HCT116 (cell line): ENCODE data around the gene CACNA1C. TPM values are rescaled to one million over a fixed set of nuclear protein-coding genes. Genes with fewer than 3 reads are reported as not detected.

Experiments used
- ATAC-seq: fragments of 200-7000 bp; cut with Tn5 transposase; 2 replicates; pipeline ENCODE4 v1.9.1; 2020; ENCODE audit warnings: mild to moderate bottlenecking, moderate library complexity
- BruUV-seq: library from RNA; stranded (reverse); fragments of 400-500 nt; replicated peaks from 2 replicates; lab custom pipeline; 2021; lab: Mats Ljungman, UMichigan
- CTCF ChIA-PET: fragments of 300-600 bp; sonication (Branson Sonifier 250); formaldehyde crosslinking; loops from one replicate; lab custom pipeline; 2021; ENCODE audit warnings: antibody characterized with exemption; lab: Charles Lee
- POLR2A ChIA-PET: fragments of 300-600, 350-600 bp; sonication (Branson Sonifier 250); formaldehyde crosslinking; loops from one replicate; lab custom pipeline; 2021; ENCODE audit warnings: antibody characterized with exemption; lab: Charles Lee
- RAD21 ChIA-PET, 2 experiments: fragments of 300-600 bp; sonication (Branson Sonifier 250); formaldehyde crosslinking; loops; one replicate each; lab custom pipeline; 2023; ENCODE audit warnings: low total read pairs in 2 of 2; ENCODE audit not compliant: uncharacterized antibody in 2 of 2, unreplicated experiment in 2 of 2, low non-redundant PET in 1 of 2; lab: Charles Lee
- DNase-seq: peaks from one replicate; pipeline ENCODE4 v3.0.0-alpha.2; 2010; ENCODE audit warnings: low read depth, low spot score
- H2AFZ ChIP-seq: fragments of 200-600 bp; shearing (Covaris generic), sonication (generic); 2 replicates; pipeline ENCODE4 v1.6.1; 2017; ENCODE audit warnings: low read depth, mixed run types, mixed read lengths, antibody characterized with exemption, low read length; ENCODE audit not compliant: poor library complexity, severe bottlenecking
- H3K27ac ChIP-seq: 2 replicates; pipeline ENCODE4 v1.5.1; 2012; ENCODE audit warnings: low read depth, low read length
- H3K27me3 ChIP-seq: fragments of 200-600 bp; sonication (generic); 2 replicates; pipeline ENCODE4 v1.6.1; 2016; ENCODE audit warnings: mixed run types, low read length, mixed read lengths; ENCODE audit not compliant: insufficient read depth
- H3K36me3 ChIP-seq, 2 experiments: fragments of 200-500 bp in 1 of 2; fragments of 200-600 bp in 1 of 2; sonication (Bioruptor generic) in 1 of 2; sonication (generic) in 1 of 2; 2 replicates each; pipeline versions ENCODE4 v1.5.1 to v1.6.1; 2014 to 2016; ENCODE audit warnings: low read length in 2 of 2, inconsistent platforms in 1 of 2, mixed read lengths in 1 of 2, mixed run types in 1 of 2; ENCODE audit not compliant: insufficient read depth in 2 of 2, control insufficient read depth in 1 of 2
- H3K4me1 ChIP-seq, 2 experiments: fragments of 200-600 bp in 1 of 2; sonication (generic) in 1 of 2; 2 replicates each; pipeline versions ENCODE4 v1.5.1 to v1.6.1; 2012 to 2017; ENCODE audit warnings: low read length in 2 of 2, inconsistent platforms in 1 of 2, mild to moderate bottlenecking in 1 of 2, mixed read lengths in 1 of 2, mixed run types in 1 of 2, moderate library complexity in 1 of 2; ENCODE audit not compliant: insufficient read depth in 2 of 2, control insufficient read depth in 1 of 2
- H3K4me2 ChIP-seq: fragments of 200-600 bp; sonication (generic); 2 replicates; pipeline ENCODE4 v1.6.1; 2017; ENCODE audit warnings: mixed run types, low read length, mixed read lengths
- H3K4me3 ChIP-seq, 2 experiments: fragments of 200-600 bp in 1 of 2; sonication (generic) in 1 of 2; replicated peaks in 1 of 2; 2 replicates each; pipeline ENCODE4 v1.5.1; 2011 to 2016; ENCODE audit warnings: low read length in 2 of 2, control low read depth in 1 of 2, low read depth in 1 of 2, mild to moderate bottlenecking in 1 of 2, mixed read lengths in 1 of 2, mixed run types in 1 of 2
- H3K79me2 ChIP-seq: fragments of 200-600 bp; sonication (generic); 2 replicates; pipeline ENCODE4 v1.6.1; 2017; ENCODE audit warnings: mild to moderate bottlenecking, mixed run types, low read length, moderate library complexity, mixed read lengths; ENCODE audit not compliant: insufficient read depth
- H3K9ac ChIP-seq: fragments of 200-600 bp; sonication (generic); 2 replicates; pipeline ENCODE4 v1.6.1; 2016; ENCODE audit warnings: low read length, mixed read lengths
- H3K9me2 ChIP-seq: fragments of 200-600 bp; sonication (generic), shearing (Covaris generic); 2 replicates; pipeline ENCODE4 v1.6.1; 2017; ENCODE audit warnings: mixed run types, mild to moderate bottlenecking, moderate library complexity; ENCODE audit not compliant: insufficient read depth
- H3K9me3 ChIP-seq, 2 experiments: fragments of 200-500 bp in 1 of 2; fragments of 200-600 bp in 1 of 2; sonication (Bioruptor generic) in 1 of 2; sonication (generic) in 1 of 2; 2 replicates each; pipeline ENCODE4 v1.6.1; 2014 to 2017; ENCODE audit warnings: low read length in 2 of 2, mixed read lengths in 2 of 2, inconsistent platforms in 1 of 2, low read depth in 1 of 2, mild to moderate bottlenecking in 1 of 2, mixed run types in 1 of 2, moderate library complexity in 1 of 2; ENCODE audit not compliant: control insufficient read depth in 1 of 2, insufficient read depth in 1 of 2
- H4K20me1 ChIP-seq: fragments of 200-600 bp; sonication (generic), shearing (Covaris generic); 2 replicates; pipeline ENCODE4 v1.6.1; 2017; ENCODE audit warnings: mixed run types, mild to moderate bottlenecking, moderate library complexity; ENCODE audit not compliant: insufficient read depth
- CBX3 ChIP-seq: IDR thresholded peaks from 2 replicates; pipeline ENCODE4 v1.6.1; 2012; ENCODE audit warnings: low read depth
- CEBPB ChIP-seq: IDR thresholded peaks from 2 replicates; pipeline ENCODE4 v1.6.1; 2012; ENCODE audit warnings: low read depth
- EZH2 ChIP-seq: fragments of 200-600 bp; sonication (generic); IDR thresholded peaks from 2 replicates; pipeline ENCODE4 v1.6.1; 2017; ENCODE audit warnings: antibody characterized with exemption, mixed run types
- EZH2phosphoT487 ChIP-seq: fragments of 200-600 bp; IDR thresholded peaks from 2 replicates; pipeline ENCODE4 v1.6.1; 2018; ENCODE audit warnings: antibody characterized with exemption, borderline replicate concordance
- FOSL1 ChIP-seq: IDR thresholded peaks from 2 replicates; pipeline ENCODE4 v1.6.1; 2012; ENCODE audit warnings: low read depth
- JUND ChIP-seq: IDR thresholded peaks from 2 replicates; pipeline ENCODE4 v1.6.1; 2012
- POLR2A ChIP-seq: IDR thresholded peaks from 2 replicates; pipeline ENCODE4 v1.7.0; 2011; ENCODE audit warnings: borderline replicate concordance; ENCODE audit not compliant: insufficient read depth, insufficient read length; ENCODE audit errors: extremely low read depth
- POLR2AphosphoS5 ChIP-seq: IDR thresholded peaks from 2 replicates; pipeline ENCODE4 v1.6.1; 2011; ENCODE audit warnings: mild to moderate bottlenecking, low read depth, low read length, moderate library complexity
- RAD21 ChIP-seq: IDR thresholded peaks from 2 replicates; pipeline ENCODE4 v1.6.1; 2012; ENCODE audit warnings: low read depth, mild to moderate bottlenecking
- SP1 ChIP-seq: IDR thresholded peaks from 2 replicates; pipeline ENCODE4 v1.6.1; 2012; ENCODE audit warnings: low read depth
- SRF ChIP-seq: IDR thresholded peaks from 2 replicates; pipeline ENCODE4 v1.6.1; 2012; ENCODE audit warnings: low read depth
- TCF7L2 ChIP-seq: IDR thresholded peaks from 2 replicates; pipeline ENCODE4 v1.7.0; 2011; ENCODE audit warnings: borderline replicate concordance, inconsistent platforms; ENCODE audit not compliant: insufficient read depth, insufficient read length; ENCODE audit errors: extremely low read depth
- YY1 ChIP-seq: IDR thresholded peaks from 2 replicates; pipeline ENCODE4 v1.6.1; 2011; ENCODE audit warnings: low read length, low read depth, moderate library complexity, mild to moderate bottlenecking; ENCODE audit not compliant: insufficient replicate concordance; ENCODE audit errors: extremely low read depth
- ZFX ChIP-seq: fragments of 450-650 bp; IDR thresholded peaks from 2 replicates; pipeline ENCODE4 v1.6.1; 2017
- ZNF274 ChIP-seq: fragments of 200-500 bp; sonication (Bioruptor generic); IDR thresholded peaks from 2 replicates; pipeline ENCODE4 v1.6.1; 2014; ENCODE audit warnings: mild to moderate bottlenecking, low read depth, low read length, inconsistent platforms
- intact Hi-C: fragments of 100-400 bp; cut with micrococcal nuclease; formaldehyde crosslinking; loops from 2 replicates; pipeline ENCODE4 v1.10.0; 2022
- total RNA-seq: library from RNA; stranded (reverse); gene quantifications from one replicate; pipeline ENCODE4 v1.2.1, GENCODE V29; 2021; ENCODE audit not compliant: unreplicated experiment
- TF ChIP-seq, protein P1 (sequence below): IDR thresholded peaks from 2 replicates; pipeline ENCODE4 v1.6.1; 2012; ENCODE audit warnings: low read depth
- TF ChIP-seq, protein P2 (sequence below): IDR thresholded peaks from 2 replicates; pipeline ENCODE4 v1.6.1; 2012
- TF ChIP-seq, protein P3 (sequence below): IDR thresholded peaks from 2 replicates; pipeline ENCODE4 v1.6.1; 2012
- TF ChIP-seq, protein P4 (sequence below): IDR thresholded peaks from 2 replicates; pipeline ENCODE4 v1.6.1; 2011; ENCODE audit warnings: mild to moderate bottlenecking, low read length, moderate library complexity; ENCODE audit not compliant: insufficient replicate concordance; ENCODE audit errors: extremely low read depth

CACNA1C gene
- total RNA-seq, 1 experiment from 2014 or later, result 0.05 TPM

DNA sequence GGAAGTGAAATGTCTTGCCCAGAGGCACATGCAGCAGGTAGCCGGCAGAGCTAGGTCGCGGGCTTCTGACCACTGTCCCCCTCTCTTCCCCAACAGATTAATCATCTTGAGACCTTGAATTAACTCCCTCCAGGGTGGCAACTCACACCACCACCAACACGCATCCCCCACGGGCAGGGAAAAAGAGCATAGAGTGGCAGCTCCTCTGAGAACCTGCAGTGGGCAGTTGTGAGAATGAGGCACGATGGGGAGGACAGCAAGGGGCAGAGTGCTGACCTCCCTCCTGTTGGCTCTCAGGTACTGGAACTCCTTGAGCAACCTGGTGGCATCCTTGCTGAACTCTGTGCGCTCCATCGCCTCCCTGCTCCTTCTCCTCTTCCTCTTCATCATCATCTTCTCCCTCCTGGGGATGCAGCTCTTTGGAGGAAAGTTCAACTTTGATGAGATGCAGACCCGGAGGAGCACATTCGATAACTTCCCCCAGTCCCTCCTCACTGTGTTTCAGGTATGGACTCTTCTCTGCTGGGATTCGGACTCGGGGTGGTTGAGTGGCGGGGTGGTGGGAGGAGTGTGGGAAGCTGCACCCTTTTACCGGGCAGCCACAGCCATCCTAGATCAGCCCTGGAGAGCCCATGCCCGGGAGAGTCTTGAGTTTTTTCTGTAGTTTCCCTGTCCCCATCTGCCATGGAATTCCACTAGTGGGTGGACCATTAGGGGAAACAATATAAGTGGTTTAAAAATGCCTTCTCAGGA, 528.7 kb downstream of the CACNA1C start:
- Histone ChIP-seq H2AFZ (no peak overlapping the region), H4K20me1 (no peaks in the 10 kb centered on the region), H3K4me1 (peaks cover 3 to 8% of the 10 kb centered on the region in 2 experiments; a peak in 3 of 4 replicates), H3K9me3 (no peaks in the 10 kb centered on the region), H3K27me3 (peaks cover 27% of the 10 kb centered on the region), H3K9me2 (no peaks in the 10 kb centered on the region), H3K4me3 (no peak overlapping the region), H3K9ac (no peak overlapping the region), H3K27ac (no peak overlapping the region), H3K4me2 (no peak overlapping the region), H3K36me3 (no peaks in the 10 kb centered on the region), H3K79me2 (no peaks in the 10 kb centered on the region)
- CTCF ChIA-PET, result interaction anchor here (1.2 to 1.8 kb wide), 2 partner anchors 641 kb away, joined by 3 to 5 read pairs; no protein-coding TSS in a partner anchor
- ATAC-seq, result no peak
- intact Hi-C loops, result loop anchor here (5.0 to 10.0 kb wide), 5 partner anchors 197 to 947 kb away; no protein-coding TSS in a partner anchor
- DNase-seq, result no peak
- BruUV-seq, result no TSS peak
- RAD21 ChIA-PET, result no interaction called here
- TF ChIP-seq POLR2AphosphoS5 (no peak), TCF7L2 (no peak), RAD21 (no peak), EZH2 (no peak), SP1 (no peak), FOSL1 (no peak), ZNF274 (no peak), CBX3 (no peak), POLR2A (no peak), ZFX (no peak), SRF (no peak), CEBPB (no peak), YY1 (no peak), EZH2phosphoT487 (no peak), JUND (no peak)
- TF ChIP-seq, protein P1, sequence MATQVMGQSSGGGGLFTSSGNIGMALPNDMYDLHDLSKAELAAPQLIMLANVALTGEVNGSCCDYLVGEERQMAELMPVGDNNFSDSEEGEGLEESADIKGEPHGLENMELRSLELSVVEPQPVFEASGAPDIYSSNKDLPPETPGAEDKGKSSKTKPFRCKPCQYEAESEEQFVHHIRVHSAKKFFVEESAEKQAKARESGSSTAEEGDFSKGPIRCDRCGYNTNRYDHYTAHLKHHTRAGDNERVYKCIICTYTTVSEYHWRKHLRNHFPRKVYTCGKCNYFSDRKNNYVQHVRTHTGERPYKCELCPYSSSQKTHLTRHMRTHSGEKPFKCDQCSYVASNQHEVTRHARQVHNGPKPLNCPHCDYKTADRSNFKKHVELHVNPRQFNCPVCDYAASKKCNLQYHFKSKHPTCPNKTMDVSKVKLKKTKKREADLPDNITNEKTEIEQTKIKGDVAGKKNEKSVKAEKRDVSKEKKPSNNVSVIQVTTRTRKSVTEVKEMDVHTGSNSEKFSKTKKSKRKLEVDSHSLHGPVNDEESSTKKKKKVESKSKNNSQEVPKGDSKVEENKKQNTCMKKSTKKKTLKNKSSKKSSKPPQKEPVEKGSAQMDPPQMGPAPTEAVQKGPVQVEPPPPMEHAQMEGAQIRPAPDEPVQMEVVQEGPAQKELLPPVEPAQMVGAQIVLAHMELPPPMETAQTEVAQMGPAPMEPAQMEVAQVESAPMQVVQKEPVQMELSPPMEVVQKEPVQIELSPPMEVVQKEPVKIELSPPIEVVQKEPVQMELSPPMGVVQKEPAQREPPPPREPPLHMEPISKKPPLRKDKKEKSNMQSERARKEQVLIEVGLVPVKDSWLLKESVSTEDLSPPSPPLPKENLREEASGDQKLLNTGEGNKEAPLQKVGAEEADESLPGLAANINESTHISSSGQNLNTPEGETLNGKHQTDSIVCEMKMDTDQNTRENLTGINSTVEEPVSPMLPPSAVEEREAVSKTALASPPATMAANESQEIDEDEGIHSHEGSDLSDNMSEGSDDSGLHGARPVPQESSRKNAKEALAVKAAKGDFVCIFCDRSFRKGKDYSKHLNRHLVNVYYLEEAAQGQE, result no peak
- TF ChIP-seq, protein P2, sequence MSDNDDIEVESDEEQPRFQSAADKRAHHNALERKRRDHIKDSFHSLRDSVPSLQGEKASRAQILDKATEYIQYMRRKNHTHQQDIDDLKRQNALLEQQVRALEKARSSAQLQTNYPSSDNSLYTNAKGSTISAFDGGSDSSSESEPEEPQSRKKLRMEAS, result no peak
- TF ChIP-seq, protein P3, sequence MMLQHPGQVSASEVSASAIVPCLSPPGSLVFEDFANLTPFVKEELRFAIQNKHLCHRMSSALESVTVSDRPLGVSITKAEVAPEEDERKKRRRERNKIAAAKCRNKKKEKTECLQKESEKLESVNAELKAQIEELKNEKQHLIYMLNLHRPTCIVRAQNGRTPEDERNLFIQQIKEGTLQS, result no peak
- TF ChIP-seq, protein P4, sequence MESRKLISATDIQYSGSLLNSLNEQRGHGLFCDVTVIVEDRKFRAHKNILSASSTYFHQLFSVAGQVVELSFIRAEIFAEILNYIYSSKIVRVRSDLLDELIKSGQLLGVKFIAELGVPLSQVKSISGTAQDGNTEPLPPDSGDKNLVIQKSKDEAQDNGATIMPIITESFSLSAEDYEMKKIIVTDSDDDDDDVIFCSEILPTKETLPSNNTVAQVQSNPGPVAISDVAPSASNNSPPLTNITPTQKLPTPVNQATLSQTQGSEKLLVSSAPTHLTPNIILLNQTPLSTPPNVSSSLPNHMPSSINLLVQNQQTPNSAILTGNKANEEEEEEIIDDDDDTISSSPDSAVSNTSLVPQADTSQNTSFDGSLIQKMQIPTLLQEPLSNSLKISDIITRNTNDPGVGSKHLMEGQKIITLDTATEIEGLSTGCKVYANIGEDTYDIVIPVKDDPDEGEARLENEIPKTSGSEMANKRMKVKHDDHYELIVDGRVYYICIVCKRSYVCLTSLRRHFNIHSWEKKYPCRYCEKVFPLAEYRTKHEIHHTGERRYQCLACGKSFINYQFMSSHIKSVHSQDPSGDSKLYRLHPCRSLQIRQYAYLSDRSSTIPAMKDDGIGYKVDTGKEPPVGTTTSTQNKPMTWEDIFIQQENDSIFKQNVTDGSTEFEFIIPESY, result no peak
- POLR2A ChIA-PET, result no interaction called here
